Measurements from ENCODE around the gene FOS.
A peak's percentile ranks its signal among the peaks of the same experiment; 100 is the strongest.
"Not testable (repeated sequence)": the region's sequence is repeated elsewhere in the genome, so short reads cannot be mapped to it uniquely, and the experiment has no call there.

Gene FOS

GRCh38 chr14:75294649-75295033, 16.0 kb downstream of the FOS start:
- no peak for DNase-seq (ENCODE audit: low read depth)

- DNase-seq (ENCODE audit: low read depth), result no peak
Measured at GRCh38 chr14:75295061-75295461, 16.4 kb downstream of the FOS start.

GRCh38 chr14:75295491-75296345, 17.1 kb downstream of the FOS start:
- DNase-seq (ENCODE audit: low read depth), result peak; percentile 67

GRCh38 chr14:75297411-75298040, 18.9 kb downstream of the FOS start:
- DNase-seq (ENCODE audit: low read depth), result no peak

- DNase-seq (ENCODE audit: low read depth), result no peak
Measured at GRCh38 chr14:75298187-75298965, 19.7 kb downstream of the FOS start.

GRCh38 chr14:75299059-75299458, 20.4 kb downstream of the FOS start:
- no peak for DNase-seq (ENCODE audit: low read depth)

- DNase-seq (ENCODE audit: low read depth), result no peak
Measured at GRCh38 chr14:75299576-75299975, 20.9 kb downstream of the FOS start.

GRCh38 chr14:75301666-75302325, 23.2 kb downstream of the FOS start:
- DNase-seq (ENCODE audit: low read depth), result no peak

- no peak for DNase-seq (ENCODE audit: low read depth)
Measured at GRCh38 chr14:75303381-75303789, 24.8 kb downstream of the FOS start.

GRCh38 chr14:75306410-75306809, 27.8 kb downstream of the FOS start:
- DNase-seq (ENCODE audit: low read depth), result not testable (repeated sequence)

- no peak for DNase-seq (ENCODE audit: low read depth)
Measured at GRCh38 chr14:75306927-75307699, 28.5 kb downstream of the FOS start.

- DNase-seq (ENCODE audit: low read depth), result peak; percentile 42
Measured at GRCh38 chr14:75307700-75308379, 29.2 kb downstream of the FOS start.

- not testable (repeated sequence) for DNase-seq (ENCODE audit: low read depth)
Measured at GRCh38 chr14:75308991-75309390, 30.4 kb downstream of the FOS start.

GRCh38 chr14:75309561-75309960, 30.9 kb downstream of the FOS start:
- DNase-seq (ENCODE audit: low read depth), result not testable (repeated sequence)

- no peak for DNase-seq (ENCODE audit: low read depth)
Measured at GRCh38 chr14:75310295-75311111, 31.9 kb downstream of the FOS start.

- DNase-seq (ENCODE audit: low read depth), result no peak
Measured at GRCh38 chr14:75311356-75311755, 32.7 kb downstream of the FOS start.

- DNase-seq (ENCODE audit: low read depth), result no peak
Measured at GRCh38 chr14:75312341-75312740, 33.7 kb downstream of the FOS start.

GRCh38 chr14:75313294-75313693, 34.7 kb downstream of the FOS start:
- DNase-seq (ENCODE audit: low read depth), result no peak

GRCh38 chr14:75315144-75315543, 36.5 kb downstream of the FOS start:
- DNase-seq (ENCODE audit: low read depth), result no peak

- no peak for DNase-seq (ENCODE audit: low read depth)
Measured at GRCh38 chr14:75317148-75317547, 38.5 kb downstream of the FOS start.

All from stimulated activated CD8-positive, alpha-beta memory T cell treated with anti-CD3 and anti-CD28 coated beads, Interleukin-15, amount 100 ng/mL, for 1 hour (primary cell).